Heart left ventricle (tissue), 16 donors: ENCODE data around the gene DEFB124. TPM values are rescaled to one million over a fixed set of nuclear protein-coding genes. Genes with fewer than 3 reads are reported as not detected.
"Not testable (repeated sequence)": the region's sequence is repeated elsewhere in the genome, so short reads cannot be mapped to it uniquely, and the experiment has no call there.

Source experiments
- ATAC-seq, 4 donors: fragments of 200-7000 bp; cut with Tn5 transposase; one replicate each; pipeline ENCODE4 v1.9.1; 2020 to 2022; ENCODE audit warnings: moderate library complexity in 4 of 4, mild to moderate bottlenecking in 3 of 4, moderate number of reproducible peaks in 1 of 4
- DNase-seq, 5 donors: peaks; one replicate each; pipeline ENCODE4 v3.0.0-alpha.2; 2020
- H3K27ac ChIP-seq, 12 donors: fragments of 200-600 bp; sonication (generic) in 4 of 12; one replicate each; pipeline versions ENCODE4 v1.5.0 to v1.8.0; 2016 to 2022; ENCODE audit warnings: mild to moderate bottlenecking in 2 of 12
- H3K27me3 ChIP-seq, 9 donors: fragments of 200-600 bp; sonication (generic) in 2 of 9; one replicate each; pipeline versions ENCODE4 v1.5.1 to v1.8.0; 2016 to 2022; ENCODE audit warnings: mild to moderate bottlenecking in 3 of 9
- H3K36me3 ChIP-seq, 9 donors: fragments of 200-600 bp; sonication (generic) in 2 of 9; one replicate each; pipeline versions ENCODE4 v1.5.0 to v1.8.0; 2018 to 2022; ENCODE audit warnings: mild to moderate bottlenecking in 2 of 9
- H3K4me1 ChIP-seq, 12 donors: fragments of 200-600 bp; sonication (generic) in 4 of 12; one replicate each; pipeline versions ENCODE4 v1.5.0 to v1.8.0; 2016 to 2022; ENCODE audit warnings: mild to moderate bottlenecking in 3 of 12
- H3K4me3 ChIP-seq, 12 donors: fragments of 200-600 bp; sonication (generic) in 4 of 12; one replicate each; pipeline versions ENCODE4 v1.5.0 to v1.8.0; 2017 to 2022; ENCODE audit warnings: mild to moderate bottlenecking in 9 of 12, moderate library complexity in 4 of 12
- H3K9me3 ChIP-seq, 12 donors: fragments of 200-600 bp; sonication (generic) in 4 of 12; one replicate each; pipeline versions ENCODE4 v1.5.0 to v1.8.0; 2016 to 2022; ENCODE audit warnings: mild to moderate bottlenecking in 1 of 12
- POLR2A ChIP-seq, 2 donors: fragments of 450-650 bp; IDR thresholded peaks; one replicate each; pipeline ENCODE4 v1.6.1; 2017; ENCODE audit warnings: antibody characterized with exemption in 2 of 2, mild to moderate bottlenecking in 2 of 2, moderate library complexity in 2 of 2
- WGBS, 4 donors: extraction: QIAGEN DNeasy Blood & Tissue Kit in 2 of 4; methylation state at CpG; one replicate each; pipeline versions ENCODE4 v1.1.5 to v1.1.7; 2013 to 2018; 5-methylcytosine and 5-hydroxymethylcytosine counted together
- intact Hi-C, 10 donors: fragments of 100-400 bp; cut with DNase I; formaldehyde crosslinking; loops; one replicate each; pipeline versions ENCODE4 v1.11.1 to v1.14.2; 2022
- polyA plus RNA-seq, 2 donors: library from polyadenylated mRNA; stranded (reverse); fragments of 200-250 nt; gene quantifications; one replicate each; pipeline ENCODE4 v1.2.3, GENCODE V29; 2013
- total RNA-seq, 9 donors: library from RNA; depleted of rRNA in 2 of 9; stranded (reverse); fragments of >200 nt in 2 of 9; fragmentation: NEBNext Ultra II Directional in 3 of 9; extraction: Animal tissue kit (Norgen Biotek cat#: 25700) in 3 of 9; gene quantifications; one replicate each; pipeline versions ENCODE4 v1.1.0 to v1.2.4, GENCODE V29; 2016 to 2023
- TF ChIP-seq, protein P1 (sequence below), 12 donors: fragments of 200-600 bp; sonication (generic) in 4 of 12; IDR thresholded peaks; one replicate each; pipeline versions ENCODE4 v1.5.0 to v1.8.0; 2018 to 2022; ENCODE audit warnings: antibody characterized with exemption in 12 of 12, mild to moderate bottlenecking in 5 of 12
- donor health status: ischemic (EF 13 %, LVEDD 7.1; RV severe dilation, severe dysfunction).
- donor health status: healthy with polysubstance abuse.
- donor health status: DM: no; HTN: yes; CAD: no.
- donor health status: DM: no; HTN: no; CAD: no.
- donor health status: ischemic (EF 25% LVEDD 6.9; RV normal size, moderate dysfunction).
- donor health status: ischemic (EF 25% LVEDD 5.7; RV mildly dilated, moderate dysfunction).
- donor health status: healthy.
- donor health status: DM: yes; HTN: yes; CAD: no.
- donor health status: ischemic (EF 35%, LVEDD 5.7; RV mildly dilated, moderate dysfunction).
- donor health status: nonischemic (EF 11% LVEDD 7.7; RV severe dilation, severe dysfunction).
- donor health status: DM: yes; HTN: yes; CAD: no.
- donor health status: PGD.
- donor health status: ischemic (EF 29% LVEDD 5.4; RV normal size, mild dysfunction).
- donor health status: nonischemic (EF 23%, LVEDD 6.1; RV moderate dilation, normal function).

DEFB124 gene
- total and polyA plus RNA-seq, 11 donors, result 0.76 TPM; not detected in 10

DNA sequence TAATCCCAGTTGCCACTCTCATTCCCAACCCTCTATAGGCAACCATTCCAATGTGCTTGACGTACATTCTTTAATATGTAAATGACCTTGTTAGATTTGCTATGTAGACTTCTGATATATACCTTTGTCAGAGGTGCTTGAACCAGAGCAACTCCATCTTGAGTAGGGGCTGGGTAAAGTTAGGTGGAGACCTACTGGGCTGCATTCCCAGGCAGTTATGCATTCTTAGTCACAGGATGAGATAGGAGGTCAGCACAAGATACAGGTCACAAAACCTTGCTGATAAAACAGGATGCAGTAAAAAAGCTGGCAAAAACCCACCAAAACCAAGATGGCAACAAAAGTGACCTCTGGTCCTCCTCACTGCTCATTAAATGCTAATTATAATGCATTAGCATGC, 31.0 kb upstream of the DEFB124 start:
- TF ChIP-seq POLR2A (IDR thresholded peaks at IDR 0.05), result no peak
- 91 to 97% (median 93%) methylated on average over 1 of the region's 1 CpG for WGBS, 4 donors

DNA sequence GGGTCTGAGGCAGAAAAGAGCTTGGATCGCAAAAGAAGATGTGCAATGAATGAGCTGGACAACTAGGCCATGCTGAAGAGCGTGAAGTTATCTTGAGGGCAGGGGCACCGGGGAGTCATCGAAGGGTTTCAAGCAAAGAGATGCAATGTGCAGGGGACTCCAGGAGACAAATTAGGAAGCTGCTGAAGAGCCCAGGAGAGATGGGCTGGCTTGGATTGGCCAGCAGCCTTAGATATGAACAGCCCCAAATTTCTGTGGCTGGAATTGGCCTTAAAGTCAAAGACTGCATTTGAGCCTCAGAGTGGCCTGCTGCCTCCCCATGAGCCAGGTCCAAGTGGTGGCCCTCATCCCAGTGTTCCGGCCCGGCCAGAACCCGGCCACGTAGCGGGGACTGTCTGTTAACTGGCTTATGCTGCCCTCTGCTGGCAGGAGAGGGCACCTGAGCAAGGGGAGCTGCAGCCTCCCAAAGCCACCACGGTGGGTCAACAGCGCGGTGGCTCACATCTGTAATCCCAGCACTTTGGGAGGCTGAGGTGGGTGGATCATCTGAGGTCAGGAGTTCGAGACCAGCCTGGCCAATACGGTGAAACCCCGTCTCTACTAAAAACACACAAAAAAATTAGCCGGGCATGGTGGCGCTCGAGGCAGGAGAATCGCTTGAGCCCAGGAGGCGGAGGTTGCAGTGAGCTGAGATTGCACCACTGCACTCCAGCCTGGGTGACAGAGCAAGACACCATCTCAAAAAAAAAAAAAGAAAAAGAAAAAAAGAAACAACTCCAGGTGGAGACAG, 28.2 kb upstream of the DEFB124 start:
- not testable (repeated sequence) for H3K4me3 ChIP-seq, H3K36me3 ChIP-seq, H3K9me3 ChIP-seq, H3K4me1 ChIP-seq, H3K27me3 ChIP-seq
- intact Hi-C loops, result loop anchor here (1.0 to 10.0 kb wide), 5 partner anchors 38 to 1968 kb away; no protein-coding TSS in a partner anchor
- ATAC-seq (peak; percentile 91 to 98 (median 96)), DNase-seq (peak; percentile 85 to 93 (median 88))
- TF ChIP-seq, protein P1, sequence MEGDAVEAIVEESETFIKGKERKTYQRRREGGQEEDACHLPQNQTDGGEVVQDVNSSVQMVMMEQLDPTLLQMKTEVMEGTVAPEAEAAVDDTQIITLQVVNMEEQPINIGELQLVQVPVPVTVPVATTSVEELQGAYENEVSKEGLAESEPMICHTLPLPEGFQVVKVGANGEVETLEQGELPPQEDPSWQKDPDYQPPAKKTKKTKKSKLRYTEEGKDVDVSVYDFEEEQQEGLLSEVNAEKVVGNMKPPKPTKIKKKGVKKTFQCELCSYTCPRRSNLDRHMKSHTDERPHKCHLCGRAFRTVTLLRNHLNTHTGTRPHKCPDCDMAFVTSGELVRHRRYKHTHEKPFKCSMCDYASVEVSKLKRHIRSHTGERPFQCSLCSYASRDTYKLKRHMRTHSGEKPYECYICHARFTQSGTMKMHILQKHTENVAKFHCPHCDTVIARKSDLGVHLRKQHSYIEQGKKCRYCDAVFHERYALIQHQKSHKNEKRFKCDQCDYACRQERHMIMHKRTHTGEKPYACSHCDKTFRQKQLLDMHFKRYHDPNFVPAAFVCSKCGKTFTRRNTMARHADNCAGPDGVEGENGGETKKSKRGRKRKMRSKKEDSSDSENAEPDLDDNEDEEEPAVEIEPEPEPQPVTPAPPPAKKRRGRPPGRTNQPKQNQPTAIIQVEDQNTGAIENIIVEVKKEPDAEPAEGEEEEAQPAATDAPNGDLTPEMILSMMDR (IDR thresholded peaks at IDR 0.05), result peak; percentile 92 to 98 (median 96)
- H3K27ac ChIP-seq, result peak overlapping the region in 1 of 12 donors; percentile 25
- WGBS, 4 donors, result 29 to 35% (median 34%) methylated on average over 20 of the region's 20 CpGs

More for the DNA sequence above, 31.0 kb upstream of the DEFB124 start:
- no peak overlapping the region for H3K27ac ChIP-seq
- H3K36me3 ChIP-seq, result no peaks in the 10 kb centered on the region
- ATAC-seq (no peak), DNase-seq (no peak)
- peaks cover 0 to 4% (median 0%) of the 10 kb centered on the region in 12 donors for H3K9me3 ChIP-seq
- peaks cover 0 to 4% (median 0%) of the 10 kb centered on the region in 9 donors for H3K27me3 ChIP-seq
- H3K4me1 ChIP-seq, result peaks cover 0 to 5% (median 0%) of the 10 kb centered on the region in 12 donors
- H3K4me3 ChIP-seq, result no peak overlapping the region
- intact Hi-C loops, result loop anchor here in 1 of 10 donors (10.0 kb wide), 1 partner anchor 1971 kb away; no protein-coding TSS in a partner anchor

DNA sequence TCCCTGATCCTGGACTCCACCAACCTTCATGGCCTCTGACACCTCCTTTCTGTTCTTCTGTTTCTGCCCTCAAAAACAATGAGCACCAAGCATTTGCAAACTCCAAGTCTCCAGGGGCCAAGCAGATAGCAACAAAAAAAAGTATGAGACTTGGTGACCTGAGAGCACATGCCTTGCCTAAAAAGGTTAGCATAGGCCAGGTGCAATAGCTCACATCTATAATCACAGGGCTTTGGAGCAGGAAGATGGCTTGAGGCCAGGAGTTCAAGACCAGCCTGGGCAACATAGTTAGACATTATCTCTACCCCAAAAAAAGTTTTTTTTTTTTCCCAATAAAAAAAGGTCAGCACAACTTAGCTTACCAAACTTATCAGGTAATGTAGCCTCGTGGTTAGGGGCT, 25.6 kb upstream of the DEFB124 start:
- Histone ChIP-seq H3K4me3 (no peak overlapping the region), H3K9me3 (no peaks in the 10 kb centered on the region), H3K27me3 (peaks cover 0 to 4% (median 0%) of the 10 kb centered on the region in 9 donors), H3K36me3 (no peaks in the 10 kb centered on the region), H3K4me1 (peaks cover 0 to 28% (median 19%) of the 10 kb centered on the region in 12 donors), H3K27ac (no peak overlapping the region)
- DNase-seq (no peak), ATAC-seq (no peak)
- TF ChIP-seq POLR2A (IDR thresholded peaks at IDR 0.05), result no peak
- TF ChIP-seq, protein P1 (IDR thresholded peaks at IDR 0.05), result no peak
- intact Hi-C loops, result loop anchor here in 1 of 10 donors (10.0 kb wide), 1 partner anchor 1966 kb away; no protein-coding TSS in a partner anchor
- WGBS, 4 donors, result 39 to 62% (median 48%) methylated on average over 1 of the region's 1 CpG

DNA sequence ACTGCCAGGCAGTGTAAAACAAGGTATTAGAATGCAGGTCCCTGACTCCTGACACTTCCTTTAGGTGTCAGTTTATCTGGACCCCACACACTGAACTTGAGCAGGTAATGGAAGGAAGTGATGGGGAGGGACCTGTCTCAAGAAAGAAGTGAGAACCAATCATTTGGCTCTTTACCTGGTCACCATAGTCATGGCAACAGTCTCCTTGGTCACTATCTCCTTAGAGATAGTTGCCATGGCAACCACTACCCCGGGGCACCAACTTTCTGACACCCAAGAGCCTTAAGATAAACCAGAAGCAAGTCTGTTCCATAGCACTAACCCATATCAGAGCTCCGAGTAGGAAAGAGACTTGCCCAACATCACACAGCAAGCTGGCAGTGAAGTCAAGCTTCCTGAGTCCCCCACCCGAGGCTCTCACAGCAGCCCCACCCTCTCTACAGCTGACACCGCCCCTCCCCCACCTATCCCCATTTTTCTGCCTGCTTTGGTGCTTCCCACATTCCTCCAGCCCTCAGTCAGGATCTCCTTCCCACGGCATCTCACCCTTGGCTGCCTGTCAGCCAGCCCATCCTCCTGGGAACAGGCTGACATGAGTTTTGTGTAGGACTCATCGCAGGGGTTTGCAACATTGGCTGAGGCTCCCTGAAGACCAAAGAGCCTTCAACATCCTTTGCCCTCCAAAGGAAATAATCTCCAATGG, 23.1 kb upstream of the DEFB124 start:
- H3K36me3 ChIP-seq, result no peaks in the 10 kb centered on the region
- ATAC-seq (peak in 3 of 4 donors; percentile 16 to 64 (median 23)), DNase-seq (peak; percentile 69 to 75 (median 73))
- H3K9me3 ChIP-seq, result no peaks in the 10 kb centered on the region
- intact Hi-C loops, result loop anchor here in 1 of 10 donors (2.0 kb wide), 1 partner anchor 23 kb away; the partner anchor contains the start of genes DEFB124 and REM1
- TF ChIP-seq, protein P1 (IDR thresholded peaks at IDR 0.05), result no peak
- no peak for TF ChIP-seq POLR2A (IDR thresholded peaks at IDR 0.05)
- peaks cover 0 to under 1% (median 0%) of the 10 kb centered on the region in 9 donors for H3K27me3 ChIP-seq
- H3K4me1 ChIP-seq, result peaks cover 0 to 31% (median 19%) of the 10 kb centered on the region in 12 donors
- 16 to 33% (median 25%) methylated on average over 6 of the region's 6 CpGs for WGBS, 4 donors
- H3K27ac ChIP-seq, result peak overlapping the region in 10 of 12 donors; percentile 6 to 84 (median 74)
- H3K4me3 ChIP-seq, result no peak overlapping the region
